ENCODE measurements around the gene TSPAN18.

- TF ChIP-seq EZH2phosphoT487 (IDR thresholded peaks at IDR 0.05; ENCODE audit: borderline replicate concordance, low read depth), result no peak
- no peak for TF ChIP-seq CTCF (IDR thresholded peaks at IDR 0.05)
- no peak for TF ChIP-seq GATA2 (CRISPR knock-in tag; IDR thresholded peaks at IDR 0.05)
- TF ChIP-seq JUND (IDR thresholded peaks at IDR 0.05), result no peak
- no peak for TF ChIP-seq POLR2AphosphoS5 (IDR thresholded peaks at IDR 0.05; ENCODE audit: low read depth, low read length)
- TF ChIP-seq USF1 (IDR thresholded peaks at IDR 0.05; ENCODE audit: borderline replicate concordance, low read depth), result no peak
- no peak for TF ChIP-seq NRF1 (IDR thresholded peaks at IDR 0.05; ENCODE audit: low read depth, low read length)
- no peak for TF ChIP-seq ELF1 (IDR thresholded peaks at IDR 0.05)
- no peak for TF ChIP-seq NFIC (IDR thresholded peaks at IDR 0.05; ENCODE audit: borderline replicate concordance)
- TF ChIP-seq MXI1 (IDR thresholded peaks at IDR 0.05; ENCODE audit: low read depth, low read length), result no peak
- TF ChIP-seq RFX5 (IDR thresholded peaks at IDR 0.05; ENCODE audit: low read length), result no peak
These were observed 90.0 kb downstream of the TSPAN18 start for GRCh38 chr11:44816761-44817160.
